Measurements from ENCODE around the gene CD2.

- TF ChIP-seq POLR2A (IDR thresholded peaks at IDR 0.05; ENCODE audit: low read length) (no peak), GATA1 (IDR thresholded peaks at IDR 0.05; ENCODE audit: low read depth, low read length) (no peak)
Measured at GRCh38 chr1:116795482-116795829, 41.2 kb downstream of the CD2 start.

Measured in erythroblast (primary cell).